ENCODE measurements around the gene GOLGB1. TPM values are rescaled to one million over a fixed set of nuclear protein-coding genes. Genes with fewer than 3 reads are reported as not detected.

GOLGB1 gene
- total RNA-seq, 2 experiments from 2014 or later = 11.5 to 30.3 TPM

DNA sequence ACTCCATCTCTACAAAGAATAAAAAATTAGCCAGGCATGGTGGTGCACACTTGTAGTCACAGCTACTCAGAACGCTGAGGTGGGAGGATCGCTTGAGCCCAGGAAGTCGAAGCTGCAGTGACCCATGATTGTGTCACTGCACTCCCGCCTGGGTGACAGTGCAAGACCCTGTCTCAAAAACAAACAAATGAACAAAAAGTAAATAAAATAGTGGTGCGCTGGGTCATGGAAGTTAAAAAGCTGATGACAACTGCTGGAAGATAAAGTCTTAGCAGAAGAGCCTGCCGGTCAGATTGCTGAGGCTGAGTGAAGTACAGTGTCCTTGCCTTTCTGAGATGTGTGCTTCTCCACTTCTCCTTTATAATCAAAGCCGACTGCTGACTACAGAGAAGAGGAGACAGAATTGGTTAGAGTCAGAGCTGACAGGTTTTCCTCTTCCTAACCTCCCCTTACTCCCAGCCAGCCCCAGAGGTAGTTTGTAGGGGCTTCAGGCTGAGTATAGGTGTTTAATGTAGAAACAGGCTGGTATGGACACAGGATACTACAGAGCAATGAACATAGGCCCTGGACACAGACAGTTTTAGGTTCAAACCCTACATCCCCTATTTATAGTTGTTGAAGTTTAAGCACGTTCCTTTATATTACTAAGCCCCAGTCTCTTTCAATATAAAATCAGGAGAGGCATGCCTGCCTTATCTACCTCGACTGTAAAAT is 106.8 kb downstream of the GOLGB1 start:
- Histone ChIP-seq H3K4me3 (ENCODE audit: low read depth, low read length, poor library complexity, severe bottlenecking) (no peak overlapping the region), H3K4me1 (ENCODE audit: insufficient read depth, low read length, poor library complexity, severe bottlenecking) (no peaks in the 10 kb centered on the region), H3K4me2 (ENCODE audit: low read length) (no peak overlapping the region), H3K36me3 (ENCODE audit: insufficient read depth, low read length) (peaks cover 80% of the 10 kb centered on the region), H3K79me2 (ENCODE audit: insufficient read depth, low read depth, low read length) (no peaks in the 10 kb centered on the region), H3K9me2 (ENCODE audit: insufficient read depth, low read length) (no peaks in the 10 kb centered on the region), H3K9me3 (ENCODE audit: low read length) (no peaks in the 10 kb centered on the region), H3K27ac (ENCODE audit: low read depth, low read length, poor library complexity, severe bottlenecking) (no peak overlapping the region), H2AFZ (ENCODE audit: low read length) (no peak overlapping the region), H4K20me1 (ENCODE audit: insufficient read depth, low read length) (no peaks in the 10 kb centered on the region)
- TF ChIP-seq EZH2phosphoT487 (IDR thresholded peaks at IDR 0.05; ENCODE audit: borderline replicate concordance, low read depth, low read length) (no peak), CTCF (conservative IDR thresholded peaks at IDR 0.05; ENCODE audit: low read length) (no peak)
- ChIA-PET POLR2A (interaction anchor here (0.7 to 1.0 kb wide), 2 partner anchors 18 to 23 kb away, joined by 3 read pairs; partner anchors contain the start of gene HCLS1), CTCF (ENCODE audit: unreplicated experiment) (no interaction called here)
- DNase-seq (ENCODE audit: low spot score) = no peak
- TSS peak; percentile 24 for BruUV-seq (replicated peaks)
- intact Hi-C loops (cut with micrococcal nuclease; ENCODE audit: unreplicated experiment) = no loop called here

- H3K36me3 ChIP-seq (ENCODE audit: insufficient read depth, low read length) = peaks cover 89% of the 10 kb centered on the region
- CTCF ChIA-PET (ENCODE audit: unreplicated experiment) = no interaction called here
- no TSS peak for BruUV-seq (replicated peaks)
Observed at GRCh38 chr3:121641127-121641526, 108.4 kb downstream of the GOLGB1 start.

More at GRCh38 chr3:121641127-121641526, 108.4 kb downstream of the GOLGB1 start:
- Histone ChIP-seq H3K9me2 (ENCODE audit: insufficient read depth, low read length) (no peaks in the 10 kb centered on the region), H3K79me2 (ENCODE audit: insufficient read depth, low read depth, low read length) (no peaks in the 10 kb centered on the region), H3K4me1 (ENCODE audit: insufficient read depth, low read length, poor library complexity, severe bottlenecking) (no peaks in the 10 kb centered on the region), H3K4me2 (ENCODE audit: low read length) (no peak overlapping the region), H3K4me3 (ENCODE audit: low read depth, low read length, poor library complexity, severe bottlenecking) (no peak overlapping the region), H2AFZ (ENCODE audit: low read length) (no peak overlapping the region), H4K20me1 (ENCODE audit: insufficient read depth, low read length) (no peaks in the 10 kb centered on the region), H3K27ac (ENCODE audit: low read depth, low read length, poor library complexity, severe bottlenecking) (no peak overlapping the region), H3K9me3 (ENCODE audit: low read length) (no peaks in the 10 kb centered on the region)
- intact Hi-C loops (cut with micrococcal nuclease; ENCODE audit: unreplicated experiment) = no loop called here
- TF ChIP-seq EZH2phosphoT487 (IDR thresholded peaks at IDR 0.05; ENCODE audit: borderline replicate concordance, low read depth, low read length) (no peak), CTCF (conservative IDR thresholded peaks at IDR 0.05; ENCODE audit: low read length) (no peak)
- POLR2A ChIA-PET = interaction anchor here (0.6 to 0.8 kb wide), 3 partner anchors 9 to 155 kb away, joined by 3 to 4 read pairs (median 4); no protein-coding TSS in a partner anchor
- DNase-seq (ENCODE audit: low spot score) = no peak

Data from OCI-LY7 (cell line).